GM18526 (cell line): Measurements from ENCODE around the gene RAB31.

Source experiments
- POLR2A ChIP-seq: IDR thresholded peaks from 3 replicates; pipeline ENCODE4 v1.6.1; 2011; ENCODE audit not compliant: insufficient read length; ENCODE audit errors: extremely low read depth

Gene RAB31

GRCh38 chr18:9685615-9685890 lies 22.5 kb upstream of the RAB31 start:
- TF ChIP-seq POLR2A: no peak

- no peak for TF ChIP-seq POLR2A
These were observed 19.9 kb upstream of the RAB31 start for GRCh38 chr18:9688036-9688741.

GRCh38 chr18:9689253-9689652 lies 18.8 kb upstream of the RAB31 start:
- TF ChIP-seq POLR2A: no peak

- no peak for TF ChIP-seq POLR2A
These were observed 17.5 kb upstream of the RAB31 start for GRCh38 chr18:9690418-9691188.

- no peak for TF ChIP-seq POLR2A
These were observed 16.9 kb upstream of the RAB31 start for GRCh38 chr18:9691235-9691634.

- TF ChIP-seq POLR2A: no peak
These were observed 13.9 kb upstream of the RAB31 start for GRCh38 chr18:9694174-9694573.

- no peak for TF ChIP-seq POLR2A
These were observed 13.1 kb upstream of the RAB31 start for GRCh38 chr18:9694952-9695495.

- TF ChIP-seq POLR2A: no peak
These were observed 12.5 kb upstream of the RAB31 start for GRCh38 chr18:9695605-9696004.

GRCh38 chr18:9696112-9696511 lies 12.0 kb upstream of the RAB31 start:
- TF ChIP-seq POLR2A: no peak

GRCh38 chr18:9696701-9697100 lies 11.4 kb upstream of the RAB31 start:
- TF ChIP-seq POLR2A: no peak

GRCh38 chr18:9697121-9697520 lies 11.0 kb upstream of the RAB31 start:
- TF ChIP-seq POLR2A: no peak

GRCh38 chr18:9698497-9698896 lies 9.6 kb upstream of the RAB31 start:
- no peak for TF ChIP-seq POLR2A

- no peak for TF ChIP-seq POLR2A
These were observed 7.8 kb upstream of the RAB31 start for GRCh38 chr18:9700261-9700796.

GRCh38 chr18:9701609-9702349 lies 6.3 kb upstream of the RAB31 start:
- no peak for TF ChIP-seq POLR2A

- TF ChIP-seq POLR2A: no peak
These were observed 3.6 kb upstream of the RAB31 start for GRCh38 chr18:9704233-9705118.
